A549 (cell line): ENCODE data around the gene CD101. TPM values are rescaled to one million over a fixed set of nuclear protein-coding genes. Genes with fewer than 3 reads are reported as not detected.

Experiments
- ATAC-seq, 2 experiments: fragments of 200-7000 bp in 1 of 2; fragments of >200 bp in 1 of 2; cut with Nextera tagmentation in 1 of 2; cut with Tn5 transposase in 1 of 2; 3 replicates each; pipeline versions ENCODE4 v1.8.0 to v1.9.1; 2018 to 2020; ENCODE audit warnings: mild to moderate bottlenecking in 1 of 2, moderate library complexity in 1 of 2
- CTCF ChIA-PET: fragments of 300-600 bp; sonication (Branson Sonifier 250); formaldehyde crosslinking; extraction: SDS; loops from one replicate; lab custom pipeline; 2021; ENCODE audit warnings: antibody characterized with exemption, inconsistent platforms; lab: Yijun Ruan, JAX
- POLR2A ChIA-PET: fragments of 350-600 bp; formaldehyde crosslinking; extraction: SDS; loops from one replicate; lab custom pipeline; 2021; ENCODE audit warnings: antibody characterized with exemption, inconsistent platforms; lab: Yijun Ruan, JAX
- DNase-seq, 2 experiments: peaks; one replicate each; pipeline versions ENCODE4 v3.0.0 to v3.0.0-alpha.2; 2011 to 2016; ENCODE audit warnings: low read depth in 1 of 2, low spot score in 1 of 2
- FAIRE-seq: peaks from 2 replicates; lab custom pipeline; 2011; peaks lifted over from hg19 to GRCh38; lab: Jason Lieb, UNC
- H3K27ac ChIP-seq, 2 experiments: fragments of >200 bp; sonication (Bioruptor Twin); formaldehyde crosslinking; 3 replicates each; pipeline ENCODE4 v1.5.1; 2016 to 2017
- H3K4me1 ChIP-seq: fragments of >200 bp; sonication (Bioruptor Twin); formaldehyde crosslinking; 3 replicates; pipeline ENCODE4 v1.6.1; 2016
- H3K4me2 ChIP-seq: fragments of >200 bp; sonication (Bioruptor Twin); formaldehyde crosslinking; 3 replicates; pipeline ENCODE4 v1.6.1; 2016
- H3K4me3 ChIP-seq: fragments of >200 bp; sonication (Bioruptor Twin); formaldehyde crosslinking; 3 replicates; pipeline ENCODE4 v1.5.1; 2016
- H3K9me3 ChIP-seq: fragments of >200 bp; sonication (Bioruptor Twin); formaldehyde crosslinking; 3 replicates; pipeline ENCODE4 v1.6.1; 2016
- BCL3 ChIP-seq: fragments of >200 bp; sonication (Bioruptor Twin); formaldehyde crosslinking; IDR thresholded peaks from 3 replicates; pipeline ENCODE4 v1.6.1; 2016
- CBX8 ChIP-seq: fragments of 200-600 bp; sonication (generic); IDR thresholded peaks from 2 replicates; pipeline ENCODE4 v1.6.1; 2016
- CEBPB ChIP-seq, 2 experiments: fragments of >200 bp in 1 of 2; sonication (Bioruptor Twin) in 1 of 2; formaldehyde crosslinking in 1 of 2; IDR thresholded peaks; 2 replicates each; pipeline ENCODE4 v1.6.1; 2012 to 2016
- CHD2 ChIP-seq: fragments of 150-350 bp; IDR thresholded peaks from 2 replicates; pipeline ENCODE4 v1.6.1; 2014; ENCODE audit warnings: low read length; ENCODE audit not compliant: partially characterized antibody
- CTCF ChIP-seq: fragments of >200 bp; sonication (Bioruptor Twin); formaldehyde crosslinking; IDR thresholded peaks from 3 replicates; pipeline ENCODE4 v1.5.1; 2016
- E2F6 ChIP-seq: IDR thresholded peaks from 2 replicates; pipeline ENCODE4 v1.6.1; 2012; ENCODE audit warnings: low read depth, borderline replicate concordance
- EHMT2 ChIP-seq: fragments of 200-600 bp; sonication (generic); IDR thresholded peaks from 2 replicates; pipeline ENCODE4 v1.6.1; 2016; ENCODE audit warnings: antibody characterized with exemption, low read depth, mild to moderate bottlenecking, moderate library complexity
- FOSB ChIP-seq: fragments of 250-450 bp; sonication (Bioruptor Pico); IDR thresholded peaks from 2 replicates; pipeline ENCODE4 v1.5.0; 2020; ENCODE audit warnings: mild to moderate bottlenecking, moderate library complexity
- FOXS1 ChIP-seq: fragments of 250-450 bp; sonication (Bioruptor Pico); IDR thresholded peaks from 2 replicates; pipeline ENCODE4 v1.5.0; 2020; ENCODE audit warnings: mild to moderate bottlenecking, moderate library complexity
- HOXA7 ChIP-seq: fragments of 250-450 bp; sonication (Bioruptor Pico); IDR thresholded peaks from 2 replicates; pipeline ENCODE4 v1.5.0; 2020; ENCODE audit warnings: mild to moderate bottlenecking, moderate library complexity
- HOXB13 ChIP-seq: fragments of 250-450 bp; sonication (Bioruptor Pico); IDR thresholded peaks from 2 replicates; pipeline ENCODE4 v1.5.0; 2020; ENCODE audit warnings: low read depth, mild to moderate bottlenecking, moderate library complexity
- JUN ChIP-seq, 2 experiments: fragments of >200 bp; sonication (Bioruptor Twin); formaldehyde crosslinking; IDR thresholded peaks; 2 replicates in 1 of 2; 3 replicates in 1 of 2; pipeline ENCODE4 v1.6.1; 2016 to 2017
- KDM1A ChIP-seq: fragments of 200-600 bp; sonication (generic); IDR thresholded peaks from 2 replicates; pipeline ENCODE4 v1.6.1; 2016; ENCODE audit warnings: low read depth, mild to moderate bottlenecking
- NFE2L2 ChIP-seq: fragments of 150-350 bp; conservative IDR thresholded peaks from 2 replicates; pipeline ENCODE4 v1.6.1; 2014; ENCODE audit warnings: low read length
- NPAS2 ChIP-seq: fragments of 250-450 bp; sonication (Bioruptor Pico); IDR thresholded peaks from 2 replicates; pipeline ENCODE4 v1.8.0; 2022; ENCODE audit warnings: mild to moderate bottlenecking, moderate library complexity, borderline replicate concordance
- NR3C1 ChIP-seq: fragments of >200 bp; sonication (Bioruptor Twin); formaldehyde crosslinking; IDR thresholded peaks from 3 replicates; pipeline ENCODE4 v1.6.1; 2017
- PHF8 ChIP-seq: fragments of 200-600 bp; sonication (generic); IDR thresholded peaks from 2 replicates; pipeline ENCODE4 v1.6.1; 2016; ENCODE audit warnings: low read depth, mild to moderate bottlenecking, antibody characterized with exemption, moderate library complexity, borderline replicate concordance
- POLR2A ChIP-seq: IDR thresholded peaks from 2 replicates; pipeline ENCODE4 v1.6.1; 2012; ENCODE audit warnings: mild to moderate bottlenecking, low read length
- RAD21 ChIP-seq, 2 experiments: fragments of >200 bp in 1 of 2; sonication (Bioruptor Twin) in 1 of 2; formaldehyde crosslinking in 1 of 2; IDR thresholded peaks in 1 of 2; conservative IDR thresholded peaks in 1 of 2; 2 replicates in 1 of 2; 3 replicates in 1 of 2; pipeline ENCODE4 v1.6.1; 2012 to 2018; ENCODE audit warnings: inconsistent platforms in 1 of 2
- RCOR1 ChIP-seq: fragments of 150-350 bp; IDR thresholded peaks from 2 replicates; pipeline ENCODE4 v1.6.1; 2014; ENCODE audit warnings: antibody characterized with exemption, low read length, low read depth
- RFX5 ChIP-seq: fragments of 450-650 bp; IDR thresholded peaks from 2 replicates; pipeline ENCODE4 v1.7.1; 2014; ENCODE audit warnings: antibody characterized with exemption, mild to moderate bottlenecking, moderate library complexity
- SREBF2 ChIP-seq: fragments of 450-650 bp; IDR thresholded peaks from 2 replicates; pipeline ENCODE4 v1.6.1; 2014; ENCODE audit warnings: mild to moderate bottlenecking, moderate library complexity
- TFCP2L1 ChIP-seq: fragments of 250-450 bp; sonication (Bioruptor Pico); IDR thresholded peaks from 2 replicates; pipeline ENCODE4 v1.5.0; 2021; ENCODE audit warnings: mild to moderate bottlenecking
- TP53 ChIP-seq: fragments of 250-450 bp; sonication (Bioruptor Pico); IDR thresholded peaks from 2 replicates; pipeline ENCODE4 v1.5.0; 2021; ENCODE audit warnings: mild to moderate bottlenecking, moderate library complexity
- ZC3H11A ChIP-seq: fragments of 450-650 bp; IDR thresholded peaks from 2 replicates; pipeline ENCODE4 v1.6.1; 2014; ENCODE audit warnings: antibody characterized with exemption, mild to moderate bottlenecking
- ZFP36 ChIP-seq: fragments of 450-650 bp; IDR thresholded peaks from 2 replicates; pipeline ENCODE4 v1.6.1; 2014; ENCODE audit warnings: borderline replicate concordance; ENCODE audit not compliant: partially characterized antibody
- ZNF302 ChIP-seq: fragments of 250-450 bp; sonication (Bioruptor Pico); IDR thresholded peaks from 2 replicates; pipeline ENCODE4 v1.9.0; 2021; ENCODE audit warnings: inconsistent platforms, mild to moderate bottlenecking, moderate library complexity
- WGBS: methylation state at CpG from one replicate; pipeline ENCODE4 v1.1.6; 2017; ENCODE audit errors: missing lambda C conversion rate; 5-methylcytosine and 5-hydroxymethylcytosine counted together
- polyA plus RNA-seq, 4 experiments: library from polyadenylated mRNA; depleted of rRNA in 3 of 4; stranded (reverse); fragments of >200 nt; fragmentation: RNase III in 1 of 4; extraction: RNeasy Plus Mini Kit Qiagen cat#74134 plus additional on column Dnase treatment in 1 of 4; gene quantifications; 2 replicates in 3 of 4; 3 replicates in 1 of 4; pipeline ENCODE4 v1.2.3, GENCODE V29; 2011 to 2017

The CD101 gene
- polyA plus RNA-seq, 2 of the 4 experiments (the other 2 are of a cell fraction), result 0.21 to 0.52 TPM

GRCh38 chr1:116991171-116991845 is 10.3 kb upstream of the CD101 start:
- H3K27ac ChIP-seq, result no peak overlapping the region
- no peaks in the 10 kb centered on the region for H3K4me1 ChIP-seq
- POLR2A ChIA-PET, result no interaction called here
- ATAC-seq, result no peak
- TF ChIP-seq RAD21 (conservative IDR thresholded peaks at IDR 0.05 in 1 of 2, IDR thresholded peaks at IDR 0.05 in 1 of 2) (no peak), CHD2 (no peak), ZNF302 (CRISPR knock-in tag) (no peak), JUN (IDR thresholded peaks at IDR 0.05) (no peak), ZFP36 (no peak), KDM1A (no peak), TFCP2L1 (CRISPR knock-in tag) (no peak)
- 90% methylated on average over 2 of the region's 2 CpGs for WGBS
- FAIRE-seq, result no peak
- no peak overlapping the region for H3K4me3 ChIP-seq
- CTCF ChIA-PET, result no interaction called here
- no peaks in the 10 kb centered on the region for H3K9me3 ChIP-seq
- no peak overlapping the region for H3K4me2 ChIP-seq
- no peak for DNase-seq

- Histone ChIP-seq H3K4me3 (no peak overlapping the region), H3K4me2 (no peak overlapping the region), H3K27ac (no peak overlapping the region), H3K9me3 (no peaks in the 10 kb centered on the region), H3K4me1 (peaks cover 4% of the 10 kb centered on the region; the same call in 2 of the 3 replicates)
- WGBS, result 93% methylated on average over 1 of the region's 1 CpG
- DNase-seq (no peak), FAIRE-seq (no peak), ATAC-seq (no peak)
- CTCF ChIA-PET, result no interaction called here
- POLR2A ChIA-PET, result no interaction called here
- TF ChIP-seq FOSB (no peak), KDM1A (no peak), RFX5 (no peak), E2F6 (no peak), NFE2L2 (no peak), BCL3 (no peak), ZC3H11A (no peak), CEBPB (IDR thresholded peaks at IDR 0.05) (no peak), TP53 (no peak), HOXB13 (no peak), HOXA7 (CRISPR knock-in tag) (no peak), SREBF2 (no peak), PHF8 (no peak), NPAS2 (CRISPR knock-in tag) (no peak)
These were observed 9.6 kb upstream of the CD101 start for GRCh38 chr1:116991918-116992317.

GRCh38 chr1:116993286-116993685 is 8.3 kb upstream of the CD101 start:
- Histone ChIP-seq H3K27ac (no peak overlapping the region), H3K4me2 (no peak overlapping the region), H3K9me3 (no peaks in the 10 kb centered on the region), H3K4me1 (peaks cover 13% of the 10 kb centered on the region), H3K4me3 (no peak overlapping the region)
- FAIRE-seq (no peak), DNase-seq (no peak), ATAC-seq (no peak)
- POLR2A ChIA-PET, result no interaction called here
- TF ChIP-seq NR3C1 (no peak), EHMT2 (no peak), FOXS1 (no peak), CTCF (no peak), RCOR1 (no peak), CBX8 (no peak), TFCP2L1 (CRISPR knock-in tag) (no peak), POLR2A (no peak)
- CTCF ChIA-PET, result no interaction called here
- 93% methylated on average over 7 of the region's 7 CpGs for WGBS
